AG04450 (cell line): ENCODE data around the gene ST6GALNAC3. TPM values are rescaled to one million over a fixed set of nuclear protein-coding genes. Genes with fewer than 3 reads are reported as not detected.

ENCODE experiments used
- CTCF ChIA-PET: fragments of 300-600, 350-600 bp; formaldehyde crosslinking; extraction: SDS; loops from one replicate; lab custom pipeline; 2022; ENCODE audit warnings: antibody characterized with exemption, inconsistent platforms; lab: Charles Lee
- POLR2A ChIA-PET: fragments of 350-600 bp; formaldehyde crosslinking; extraction: SDS; loops from one replicate; lab custom pipeline; 2021; ENCODE audit warnings: antibody characterized with exemption, inconsistent platforms; lab: Yijun Ruan, JAX
- DNase-seq: peaks from one replicate; pipeline ENCODE4 v3.0.0-alpha.2; 2011; ENCODE audit warnings: low read depth, low spot score
- H3K27ac ChIP-seq: one replicate; pipeline ENCODE4 v1.5.1; 2012; ENCODE audit warnings: low read depth, low read length, control low read depth
- H3K27me3 ChIP-seq: one replicate; pipeline ENCODE4 v1.6.0; 2012; ENCODE audit warnings: low read length; ENCODE audit not compliant: control insufficient read depth, insufficient read depth
- H3K4me3 ChIP-seq: 2 replicates; pipeline ENCODE4 v1.5.1; 2011; ENCODE audit warnings: mild to moderate bottlenecking, low read depth, low read length, control low read depth
- H3K9me3 ChIP-seq: 2 replicates; pipeline ENCODE4 v1.5.1; 2012; ENCODE audit warnings: low read length; ENCODE audit not compliant: control insufficient read depth, insufficient read depth
- CTCF ChIP-seq: IDR thresholded peaks from 2 replicates; pipeline ENCODE4 v1.5.1; 2011; ENCODE audit warnings: low read depth, low read length, control low read depth, inconsistent platforms
- polyA plus RNA-seq: library from polyadenylated mRNA; depleted of rRNA; stranded (reverse); fragments of >200 nt; gene quantifications from 2 replicates; pipeline ENCODE4 v1.2.3, GENCODE V29; 2011

The ST6GALNAC3 gene
- polyA plus RNA-seq, 1 experiment = 2.1 TPM

GRCh38 chr1:76054359-76054758 lies 20.2 kb upstream of the ST6GALNAC3 start:
- Histone ChIP-seq H3K4me3 (no peak overlapping the region), H3K27ac (no peak overlapping the region), H3K27me3 (no peaks in the 10 kb centered on the region), H3K9me3 (no peaks in the 10 kb centered on the region)
- no peak for DNase-seq
- ChIA-PET POLR2A (no interaction called here), CTCF (no interaction called here)
- TF ChIP-seq CTCF = no peak

- TF ChIP-seq CTCF = no peak
- CTCF ChIA-PET = no interaction called here
- no peaks in the 10 kb centered on the region for H3K27me3 ChIP-seq
- H3K4me3 ChIP-seq = no peak overlapping the region
- POLR2A ChIA-PET = no interaction called here
- H3K9me3 ChIP-seq = no peaks in the 10 kb centered on the region
- no peak overlapping the region for H3K27ac ChIP-seq
- DNase-seq = no peak
Observed at GRCh38 chr1:76055987-76056386, 18.6 kb upstream of the ST6GALNAC3 start.

DNA sequence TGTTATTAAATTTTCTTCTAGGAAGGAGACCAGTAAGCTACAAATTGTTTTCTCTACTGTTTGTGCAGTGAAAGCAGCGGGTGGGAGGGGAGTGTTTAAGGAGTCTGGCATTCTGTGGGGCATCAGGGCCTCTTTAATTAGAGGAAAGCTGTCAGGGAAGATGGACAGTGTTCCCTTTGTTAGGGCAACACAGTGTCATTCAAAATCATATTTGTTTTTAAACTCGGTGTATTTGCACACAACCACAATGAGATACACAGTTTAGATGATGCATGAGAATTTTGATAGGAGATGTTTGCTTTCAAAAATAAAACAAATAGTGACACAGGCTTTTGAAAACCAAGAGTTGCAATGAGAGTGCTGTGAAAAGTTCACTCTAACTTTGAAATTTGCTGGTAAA lies 15.1 kb upstream of the ST6GALNAC3 start:
- POLR2A ChIA-PET = no interaction called here
- Histone ChIP-seq H3K27me3 (no peaks in the 10 kb centered on the region), H3K27ac (no peak overlapping the region), H3K4me3 (no peak overlapping the region), H3K9me3 (no peaks in the 10 kb centered on the region)
- no peak for TF ChIP-seq CTCF
- no peak for DNase-seq
- CTCF ChIA-PET = no interaction called here

GRCh38 chr1:76065270-76065669 lies 9.3 kb upstream of the ST6GALNAC3 start:
- no peaks in the 10 kb centered on the region for H3K27me3 ChIP-seq
- no peak overlapping the region for H3K27ac ChIP-seq
- DNase-seq = no peak
- H3K4me3 ChIP-seq = no peak overlapping the region
- TF ChIP-seq CTCF = no peak
- no peaks in the 10 kb centered on the region for H3K9me3 ChIP-seq
- ChIA-PET POLR2A (no interaction called here), CTCF (no interaction called here)

DNA sequence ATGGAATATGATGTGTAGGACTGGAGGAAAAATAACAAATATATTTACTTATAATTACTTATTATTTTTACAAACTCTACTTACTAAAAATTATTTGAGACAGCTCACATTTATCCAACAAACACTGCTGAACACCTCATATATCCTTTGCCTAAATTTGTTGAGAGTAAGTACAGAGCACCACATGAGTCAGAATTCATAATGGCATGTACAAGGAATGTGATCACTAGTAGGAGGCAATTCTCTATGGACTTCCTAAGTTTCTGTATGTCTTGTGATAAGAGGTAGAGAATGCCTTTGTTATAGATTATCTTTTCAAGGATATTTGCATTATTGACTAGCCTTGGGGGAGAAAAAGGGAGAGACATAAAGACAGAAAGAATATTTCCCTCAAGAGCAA lies 8.2 kb upstream of the ST6GALNAC3 start:
- no peak for TF ChIP-seq CTCF
- Histone ChIP-seq H3K27ac (no peak overlapping the region), H3K4me3 (no peak overlapping the region), H3K9me3 (no peaks in the 10 kb centered on the region), H3K27me3 (no peaks in the 10 kb centered on the region)
- POLR2A ChIA-PET = interaction anchor here (0.7 kb wide), 1 partner anchor 1061 kb away, joined by 3 read pairs; no protein-coding TSS in a partner anchor
- CTCF ChIA-PET = no interaction called here
- no peak for DNase-seq
